Subcutaneous adipose tissue (tissue), 4 donors: ENCODE measurements around the gene CDK14. TPM values are rescaled to one million over a fixed set of nuclear protein-coding genes. Genes with fewer than 3 reads are reported as not detected.

Experiments used
- CTCF ChIP-seq: fragments of 450-650 bp; IDR thresholded peaks from one replicate; pipeline ENCODE4 v1.5.1; 2016; ENCODE audit warnings: low read depth, mild to moderate bottlenecking, control low read depth, antibody characterized with exemption, moderate library complexity
- total RNA-seq, 4 donors: library from RNA; depleted of rRNA; stranded (reverse); fragments of >200 nt; gene quantifications; one replicate each; pipeline ENCODE4 v1.1.0, GENCODE V29; 2016

Gene CDK14
- total RNA-seq, 4 donors from 2014 or later: 13.4 to 42.4 (median 24.7) TPM

DNA sequence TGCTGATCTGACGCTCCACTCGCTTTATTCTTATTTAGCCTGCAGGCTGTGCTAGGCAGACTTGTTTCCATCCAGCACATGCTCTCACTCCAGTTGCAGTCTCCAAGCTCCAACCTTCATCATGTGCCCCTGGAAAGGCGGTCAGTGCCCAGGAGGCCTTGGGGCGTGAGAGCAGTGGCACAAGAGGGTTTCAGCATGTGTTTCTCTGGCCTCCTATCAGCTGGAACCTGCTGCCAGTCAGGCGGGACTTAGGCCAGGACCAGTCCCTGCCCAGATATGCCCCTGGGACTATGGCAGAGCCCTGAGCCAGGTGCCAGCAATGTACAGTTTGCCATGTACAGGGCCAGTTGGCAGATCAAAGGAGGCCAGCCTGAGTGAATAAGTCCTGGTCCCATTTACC is 337.9 kb downstream of the CDK14 start:
- no peak for TF ChIP-seq CTCF

- no peak for TF ChIP-seq CTCF
Observed at GRCh38 chr7:90938371-90938770, 342.2 kb downstream of the CDK14 start.

- no peak for TF ChIP-seq CTCF
Observed at GRCh38 chr7:90939666-90940065, 343.5 kb downstream of the CDK14 start.

GRCh38 chr7:90944021-90944420 is 347.9 kb downstream of the CDK14 start:
- no peak for TF ChIP-seq CTCF

DNA sequence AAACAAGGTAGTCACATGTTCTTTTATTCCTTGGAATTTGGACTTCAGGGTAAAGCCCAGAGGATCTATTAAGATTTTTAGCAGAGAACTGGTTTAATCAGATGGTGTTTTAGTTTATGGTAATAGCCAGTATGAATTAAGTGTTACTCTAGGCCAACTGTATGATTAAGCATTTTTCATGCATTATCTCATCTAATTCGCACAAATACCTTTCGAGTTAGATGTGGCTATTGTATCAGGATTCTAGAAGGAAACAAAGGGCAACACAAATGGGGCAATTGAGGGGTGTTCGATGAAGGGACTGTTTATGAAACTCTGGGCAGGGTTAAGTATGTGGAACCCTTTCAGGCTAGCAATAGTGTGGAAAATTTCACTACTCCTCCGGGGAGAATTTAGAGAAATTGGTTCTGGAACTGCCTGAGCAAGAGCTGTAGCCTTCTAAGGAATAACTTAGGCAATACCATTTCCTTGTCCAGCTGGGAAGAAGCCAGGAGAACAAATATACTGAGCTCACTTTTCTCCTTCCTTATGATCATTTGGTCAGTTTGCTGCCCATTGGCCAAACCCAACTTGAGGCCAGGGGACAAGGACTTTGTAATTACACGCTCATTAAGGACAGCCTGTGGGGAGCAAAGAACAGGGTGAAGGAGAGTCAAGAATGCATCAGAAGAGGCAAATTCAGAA is 349.1 kb downstream of the CDK14 start:
- TF ChIP-seq CTCF: no peak

DNA sequence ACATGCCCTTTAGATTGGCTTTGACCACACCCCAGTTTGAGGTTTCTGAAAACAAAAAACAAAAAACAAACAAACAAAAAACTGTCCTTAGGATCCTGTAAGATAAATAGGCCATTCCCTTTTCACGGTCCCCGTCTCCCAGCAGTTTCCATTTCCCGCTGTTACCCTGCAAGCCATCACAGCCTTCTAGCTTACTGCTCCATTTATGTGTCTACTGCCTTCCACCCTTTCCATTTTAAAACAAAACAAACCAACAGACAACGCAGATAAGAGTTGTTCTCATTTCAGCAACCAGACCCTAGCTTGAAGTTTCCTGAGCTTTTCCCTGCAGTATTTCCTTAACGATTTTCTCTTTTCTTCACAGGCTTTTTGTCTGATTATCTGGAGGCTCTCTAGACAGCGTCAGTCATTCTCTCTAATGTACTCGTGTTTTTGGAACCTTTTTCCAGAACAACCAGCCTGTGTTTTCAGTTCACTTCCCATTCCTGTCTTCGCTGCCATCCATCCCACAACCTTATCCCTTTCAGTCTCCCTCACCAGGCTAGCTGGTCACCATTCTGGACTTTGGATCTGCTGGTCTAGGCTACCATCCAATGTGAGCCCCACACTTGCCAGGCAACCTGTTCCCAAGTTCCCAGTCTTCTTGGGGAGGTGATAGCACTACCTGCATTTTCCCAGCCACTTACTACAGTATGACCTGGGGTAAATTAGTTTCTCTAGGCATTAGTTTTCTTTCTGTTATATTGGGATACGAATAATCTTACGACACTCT is 350.8 kb downstream of the CDK14 start:
- TF ChIP-seq CTCF: no peak

DNA sequence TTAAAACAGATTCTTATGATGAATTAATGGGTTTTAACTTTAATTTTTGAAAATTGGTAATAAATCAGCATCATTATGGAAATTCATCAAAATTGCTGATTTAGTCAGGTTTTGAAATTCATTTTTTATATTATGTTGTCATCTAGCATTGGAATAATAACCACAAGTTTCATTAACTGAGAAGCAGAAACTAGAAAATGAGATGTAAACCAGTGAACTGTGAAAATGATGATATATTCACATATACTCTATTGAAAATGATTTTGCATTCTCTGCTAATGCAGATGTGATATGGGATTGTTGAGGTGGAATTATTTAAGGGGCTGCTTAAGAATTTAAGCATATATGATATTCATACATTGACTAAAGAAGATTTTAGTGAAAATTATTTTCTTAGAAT is 352.0 kb downstream of the CDK14 start:
- TF ChIP-seq CTCF: no peak
